ENCODE results near the gene ZBTB5. TPM values are rescaled to one million over a fixed set of nuclear protein-coding genes. Genes with fewer than 3 reads are reported as not detected.

ZBTB5 gene
- total and polyA plus RNA-seq, 4 donors, result 3.2 to 21.9 (median 8.3) TPM

DNA sequence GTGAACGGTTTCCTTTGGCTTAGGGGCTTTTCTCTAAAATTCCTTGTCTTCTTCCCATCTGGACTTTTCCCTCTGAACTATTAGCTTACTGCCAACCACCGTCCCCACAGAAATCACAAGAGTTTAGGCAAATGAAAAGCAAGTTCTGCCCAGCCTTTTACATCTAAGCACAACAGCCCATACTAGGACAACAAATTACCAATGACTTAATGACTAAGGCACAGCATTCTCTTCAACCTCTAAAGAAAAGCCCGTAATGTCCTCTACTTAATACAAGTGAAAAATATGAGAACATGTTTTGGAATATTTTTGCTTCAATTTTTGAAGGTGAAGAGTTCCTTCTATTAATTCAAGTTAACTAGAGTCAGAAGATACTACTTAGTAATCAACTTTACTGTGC lies 1.2 kb downstream of the ZBTB5 start:
- TF ChIP-seq CTCF (IDR thresholded peaks at IDR 0.05; ENCODE audit: control extremely low read depth, extremely low read depth), result no peak
- H3K27ac ChIP-seq (ENCODE audit: low read depth in 1 of 2, low read length in 1 of 2), result no peak overlapping the region
- 42 to 73% methylated on average over 3 of the region's 3 CpGs for WGBS, 2 donors

DNA sequence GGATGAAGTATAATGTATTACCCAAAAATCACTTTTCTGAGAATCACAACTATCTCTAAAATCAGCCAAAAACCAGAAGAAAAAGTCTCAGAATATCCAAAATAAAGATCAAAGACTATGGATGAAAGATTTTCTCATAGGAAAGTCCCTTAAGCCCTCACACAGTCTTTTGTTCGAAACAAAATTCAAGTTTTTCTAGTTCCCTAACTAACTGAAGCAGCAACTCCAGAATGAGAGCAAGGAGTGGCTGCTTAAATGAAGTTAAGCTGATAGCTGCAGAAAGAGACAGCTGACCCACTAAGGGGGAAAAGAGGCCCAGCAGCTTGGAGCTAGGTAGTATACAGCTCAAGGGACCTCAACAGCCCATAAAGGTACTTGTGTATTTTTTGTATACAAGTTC lies 8.4 kb downstream of the ZBTB5 start:
- peak in 2 of 3 donors; percentile 22 to 53 for DNase-seq
- peaks cover 0 to 10% (median 1%) of the 10 kb centered on the region in 4 donors for H3K36me3 ChIP-seq (ENCODE audit: control insufficient read depth in 4 of 4, insufficient read depth in 4 of 4, low read length in 4 of 4)
- peak overlapping the region in 1 of 2 donors; percentile 4 for H3K9ac ChIP-seq (ENCODE audit: insufficient read depth in 1 of 2, low read length in 2 of 2)
- H3K27me3 ChIP-seq (ENCODE audit: control insufficient read depth in 3 of 3, insufficient read depth in 3 of 3, low read length in 2 of 3), result no peaks in the 10 kb centered on the region
- H3K4me3 ChIP-seq, result no peak overlapping the region
- no peak for ATAC-seq (ENCODE audit: insufficient read depth, low FRiP score)
- WGBS, 2 donors, result 73 to 83% methylated on average over 1 of the region's 1 CpG
- TF ChIP-seq CTCF (IDR thresholded peaks at IDR 0.05; ENCODE audit: control extremely low read depth, extremely low read depth), result no peak
- H3K4me1 ChIP-seq (ENCODE audit: control insufficient read depth in 5 of 5, insufficient read depth in 5 of 5, low read length in 5 of 5), result peaks cover 0 to 9% (median 4%) of the 10 kb centered on the region in 5 donors
- no peaks in the 10 kb centered on the region for H3K9me3 ChIP-seq (ENCODE audit: control insufficient read depth in 4 of 4, insufficient read depth in 3 of 4, low read length in 3 of 4)
- H3K27ac ChIP-seq (ENCODE audit: low read depth in 1 of 2, low read length in 1 of 2), result no peak overlapping the region

More for the DNA sequence above, 1.2 kb downstream of the ZBTB5 start:
- Histone ChIP-seq H3K4me1 (ENCODE audit: control insufficient read depth in 5 of 5, insufficient read depth in 5 of 5, low read length in 5 of 5) (peaks cover 0 to 18% (median 8%) of the 10 kb centered on the region in 5 donors), H3K4me3 (no peak overlapping the region), H3K36me3 (ENCODE audit: control insufficient read depth in 4 of 4, insufficient read depth in 4 of 4, low read length in 4 of 4) (peaks cover 0 to 3% (median 0%) of the 10 kb centered on the region in 4 donors), H3K27me3 (ENCODE audit: control insufficient read depth in 3 of 3, insufficient read depth in 3 of 3, low read length in 2 of 3) (no peaks in the 10 kb centered on the region), H3K9me3 (ENCODE audit: control insufficient read depth in 4 of 4, insufficient read depth in 3 of 4, low read length in 3 of 4) (no peaks in the 10 kb centered on the region), H3K9ac (ENCODE audit: insufficient read depth in 1 of 2, low read length in 2 of 2) (peak overlapping the region; percentile 96 to 99)
- DNase-seq (peak in 2 of 3 donors; percentile 11 to 21), ATAC-seq (ENCODE audit: insufficient read depth, low FRiP score) (no peak)

DNA sequence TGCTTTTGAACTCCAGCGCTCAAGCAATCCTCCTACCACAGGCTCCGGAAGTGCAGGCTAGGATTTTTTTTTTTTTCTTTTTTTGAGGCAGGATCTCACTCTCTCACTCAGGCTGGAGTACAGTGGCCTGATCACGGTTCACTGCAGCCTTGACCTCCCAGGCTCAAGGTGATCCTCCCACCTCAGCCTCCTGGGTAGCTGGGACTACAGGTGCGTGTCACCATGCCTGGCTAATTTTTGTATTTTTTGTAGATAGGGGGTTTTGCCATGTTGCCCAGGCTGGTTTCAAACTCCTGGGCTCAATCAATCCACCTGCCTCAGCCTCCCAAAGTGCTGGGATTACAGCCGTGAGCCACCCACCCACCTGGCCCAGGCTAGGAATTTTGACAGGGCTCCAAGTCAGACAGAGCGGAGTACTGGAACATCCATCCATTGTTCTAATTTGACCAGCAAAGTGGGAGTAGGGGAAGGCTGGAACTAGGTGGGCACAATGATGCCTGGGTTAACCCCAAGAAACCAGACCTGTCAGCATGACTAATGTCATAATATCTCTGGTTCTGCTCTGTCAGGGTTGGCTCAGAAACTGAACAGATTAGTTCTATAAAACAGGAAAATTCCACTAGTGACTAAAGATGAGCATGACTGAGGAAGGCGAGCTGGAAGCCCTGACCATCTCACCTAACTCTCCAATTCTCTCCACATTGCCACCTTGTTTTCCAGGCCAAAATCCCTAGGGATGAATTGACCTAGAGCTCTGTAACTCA lies 9.2 kb downstream of the ZBTB5 start:
- peak overlapping the region in 1 of 2 donors; percentile 4 for H3K9ac ChIP-seq (ENCODE audit: insufficient read depth in 1 of 2, low read length in 2 of 2)
- H3K9me3 ChIP-seq (ENCODE audit: control insufficient read depth in 4 of 4, insufficient read depth in 3 of 4, low read length in 3 of 4), result no peaks in the 10 kb centered on the region
- no peak overlapping the region for H3K4me3 ChIP-seq
- TF ChIP-seq CTCF (IDR thresholded peaks at IDR 0.05; ENCODE audit: control extremely low read depth, extremely low read depth), result no peak
- WGBS, 2 donors, result 82% methylated on average over 7 of the region's 7 CpGs
- peaks cover 0 to 10% (median 1%) of the 10 kb centered on the region in 4 donors for H3K36me3 ChIP-seq (ENCODE audit: control insufficient read depth in 4 of 4, insufficient read depth in 4 of 4, low read length in 4 of 4)
- DNase-seq (no peak), ATAC-seq (ENCODE audit: insufficient read depth, low FRiP score) (no peak)
- no peaks in the 10 kb centered on the region for H3K27me3 ChIP-seq (ENCODE audit: control insufficient read depth in 3 of 3, insufficient read depth in 3 of 3, low read length in 2 of 3)
- peaks cover 0 to 9% (median 2%) of the 10 kb centered on the region in 5 donors for H3K4me1 ChIP-seq (ENCODE audit: control insufficient read depth in 5 of 5, insufficient read depth in 5 of 5, low read length in 5 of 5)
- H3K27ac ChIP-seq (ENCODE audit: low read depth in 1 of 2, low read length in 1 of 2), result no peak overlapping the region

All from lung (tissue), 12 donors.